OCI-LY1 (cell line): Measurements from ENCODE around the gene PRKCA.
"Not testable (repeated sequence)": the region's sequence is repeated elsewhere in the genome, so short reads cannot be mapped to it uniquely, and the experiment has no call there.

ENCODE experiments used
- H2AFZ ChIP-seq: fragments of 200-600 bp; sonication (generic), shearing (Covaris generic); 2 replicates; pipeline ENCODE4 v1.6.0; 2014; ENCODE audit warnings: antibody characterized with exemption, mild to moderate bottlenecking, low read length
- H3F3A ChIP-seq: fragments of 200-600 bp; sonication (generic), shearing (Covaris generic); 2 replicates; pipeline ENCODE4 v1.6.0; 2014; ENCODE audit warnings: mild to moderate bottlenecking, antibody characterized with exemption, low read length, moderate library complexity; ENCODE audit not compliant: insufficient read depth
- H3K27ac ChIP-seq: fragments of 200-600 bp; sonication (generic); 2 replicates; pipeline ENCODE4 v1.5.1; 2014; ENCODE audit warnings: low read length, mixed run types, mild to moderate bottlenecking, low read depth; ENCODE audit not compliant: poor library complexity, severe bottlenecking
- H3K27me3 ChIP-seq: fragments of 200-600 bp; sonication (generic); 2 replicates; pipeline ENCODE4 v1.6.0; 2014; ENCODE audit warnings: antibody characterized with exemption, mild to moderate bottlenecking, low read length, moderate library complexity; ENCODE audit not compliant: insufficient read depth
- H3K36me3 ChIP-seq: fragments of 200-600 bp; sonication (generic); 2 replicates; pipeline ENCODE4 v1.6.1; 2014; ENCODE audit warnings: mild to moderate bottlenecking, antibody characterized with exemption, low read length, moderate library complexity, mixed read lengths; ENCODE audit not compliant: insufficient read depth
- H3K4me1 ChIP-seq: fragments of 200-600 bp; sonication (generic); 2 replicates; pipeline ENCODE4 v1.5.1; 2014; ENCODE audit warnings: mild to moderate bottlenecking, low read length, moderate library complexity; ENCODE audit not compliant: insufficient read depth, severe bottlenecking
- H3K4me2 ChIP-seq: fragments of 200-600 bp; sonication (generic), shearing (Covaris generic); 2 replicates; pipeline ENCODE4 v1.6.1; 2014; ENCODE audit warnings: low read length
- H3K4me3 ChIP-seq: fragments of 200-600 bp; sonication (generic); 2 replicates; pipeline ENCODE4 v1.5.1; 2014; ENCODE audit warnings: low read length, low read depth, mild to moderate bottlenecking, mixed read lengths; ENCODE audit not compliant: poor library complexity, severe bottlenecking
- H3K79me2 ChIP-seq: fragments of 200-600 bp; shearing (Covaris generic); 2 replicates; pipeline ENCODE4 v1.6.1; 2016; ENCODE audit warnings: mixed run types, low read length, mixed read lengths; ENCODE audit not compliant: insufficient read depth
- H3K9ac ChIP-seq: fragments of 200-600 bp; sonication (generic), shearing (Covaris generic); 2 replicates; pipeline ENCODE4 v1.6.1; 2014; ENCODE audit warnings: mild to moderate bottlenecking, low read length, mixed read lengths
- H3K9me2 ChIP-seq: fragments of 200-600 bp; sonication (generic), shearing (Covaris generic); 2 replicates; pipeline ENCODE4 v1.6.1; 2014; ENCODE audit warnings: low read depth, mild to moderate bottlenecking, low read length, mixed read lengths
- H3K9me3 ChIP-seq: fragments of 200-600 bp; shearing (Covaris generic); 2 replicates; pipeline ENCODE4 v1.6.1; 2014; ENCODE audit warnings: low read length, mixed read lengths
- H4K20me1 ChIP-seq: fragments of 200-600 bp; sonication (generic), shearing (Covaris generic); 2 replicates; pipeline ENCODE4 v1.6.0; 2016; ENCODE audit warnings: mild to moderate bottlenecking, low read length; ENCODE audit not compliant: insufficient read depth
- EZH2 ChIP-seq: fragments of 200-600 bp; sonication (generic), shearing (Covaris generic); IDR thresholded peaks from 2 replicates; pipeline ENCODE4 v1.8.0; 2017; ENCODE audit warnings: borderline replicate concordance, mixed run types, mild to moderate bottlenecking, antibody characterized with exemption, low read length, moderate library complexity, mixed read lengths
- TF ChIP-seq, protein P1 (sequence below): fragments of 200-600 bp; sonication (generic), shearing (Covaris generic); IDR thresholded peaks from 2 replicates; pipeline ENCODE4 v1.5.1; 2017; ENCODE audit warnings: mild to moderate bottlenecking, antibody characterized with exemption, low read length, moderate library complexity, mixed read lengths

The PRKCA gene

GRCh38 chr17:66474806-66475497, 172.5 kb downstream of the PRKCA start:
- Histone ChIP-seq H4K20me1 (no peaks in the 10 kb centered on the region), H2AFZ (no peak overlapping the region), H3K9ac (no peak overlapping the region), H3K27ac (no peak overlapping the region), H3K79me2 (no peaks in the 10 kb centered on the region), H3K9me2 (no peaks in the 10 kb centered on the region), H3K4me2 (no peak overlapping the region), H3K4me1 (peaks cover 36% of the 10 kb centered on the region), H3K27me3 (no peaks in the 10 kb centered on the region), H3K4me3 (no peak overlapping the region), H3K36me3 (peaks cover 5% of the 10 kb centered on the region; the same call in 1 of the 2 replicates), H3K9me3 (no peaks in the 10 kb centered on the region), H3F3A (no peaks in the 10 kb centered on the region)
- no peak for TF ChIP-seq EZH2
- TF ChIP-seq, protein P1, sequence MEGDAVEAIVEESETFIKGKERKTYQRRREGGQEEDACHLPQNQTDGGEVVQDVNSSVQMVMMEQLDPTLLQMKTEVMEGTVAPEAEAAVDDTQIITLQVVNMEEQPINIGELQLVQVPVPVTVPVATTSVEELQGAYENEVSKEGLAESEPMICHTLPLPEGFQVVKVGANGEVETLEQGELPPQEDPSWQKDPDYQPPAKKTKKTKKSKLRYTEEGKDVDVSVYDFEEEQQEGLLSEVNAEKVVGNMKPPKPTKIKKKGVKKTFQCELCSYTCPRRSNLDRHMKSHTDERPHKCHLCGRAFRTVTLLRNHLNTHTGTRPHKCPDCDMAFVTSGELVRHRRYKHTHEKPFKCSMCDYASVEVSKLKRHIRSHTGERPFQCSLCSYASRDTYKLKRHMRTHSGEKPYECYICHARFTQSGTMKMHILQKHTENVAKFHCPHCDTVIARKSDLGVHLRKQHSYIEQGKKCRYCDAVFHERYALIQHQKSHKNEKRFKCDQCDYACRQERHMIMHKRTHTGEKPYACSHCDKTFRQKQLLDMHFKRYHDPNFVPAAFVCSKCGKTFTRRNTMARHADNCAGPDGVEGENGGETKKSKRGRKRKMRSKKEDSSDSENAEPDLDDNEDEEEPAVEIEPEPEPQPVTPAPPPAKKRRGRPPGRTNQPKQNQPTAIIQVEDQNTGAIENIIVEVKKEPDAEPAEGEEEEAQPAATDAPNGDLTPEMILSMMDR = no peak

DNA sequence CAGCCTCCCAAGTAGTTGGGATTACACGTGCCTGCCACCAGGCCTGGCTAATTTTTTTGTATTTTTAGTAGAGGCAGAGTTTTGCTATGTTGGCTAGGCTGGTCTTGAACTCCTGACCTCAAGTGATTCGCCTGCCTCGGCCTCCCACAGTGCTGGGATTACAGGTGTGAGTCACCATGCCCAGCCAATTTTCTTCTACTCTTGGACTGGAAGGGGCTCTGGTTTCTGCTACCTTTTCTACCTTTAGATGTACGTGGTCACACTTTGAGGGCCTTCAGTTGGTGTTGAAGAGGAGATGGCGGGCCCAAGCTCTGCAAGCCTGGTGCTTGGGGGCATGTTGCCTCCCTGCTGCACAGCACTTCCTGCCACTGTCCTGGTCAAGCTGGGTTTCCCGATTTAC, 173.6 kb downstream of the PRKCA start:
- no peaks in the 10 kb centered on the region for H3K9me2 ChIP-seq
- H4K20me1 ChIP-seq = no peaks in the 10 kb centered on the region
- H3K27me3 ChIP-seq = no peaks in the 10 kb centered on the region
- TF ChIP-seq, protein P1 = no peak
- no peak for TF ChIP-seq EZH2
- H2AFZ ChIP-seq = no peak overlapping the region
- H3K9me3 ChIP-seq = no peaks in the 10 kb centered on the region
- H3K27ac ChIP-seq = no peak overlapping the region
- peaks cover 5% of the 10 kb centered on the region; the same call in 1 of the 2 replicates for H3K36me3 ChIP-seq
- no peak overlapping the region for H3K4me3 ChIP-seq
- H3K9ac ChIP-seq = no peak overlapping the region
- H3F3A ChIP-seq = no peaks in the 10 kb centered on the region
- H3K4me2 ChIP-seq = no peak overlapping the region
- no peaks in the 10 kb centered on the region for H3K79me2 ChIP-seq
- H3K4me1 ChIP-seq = peaks cover 36% of the 10 kb centered on the region

DNA sequence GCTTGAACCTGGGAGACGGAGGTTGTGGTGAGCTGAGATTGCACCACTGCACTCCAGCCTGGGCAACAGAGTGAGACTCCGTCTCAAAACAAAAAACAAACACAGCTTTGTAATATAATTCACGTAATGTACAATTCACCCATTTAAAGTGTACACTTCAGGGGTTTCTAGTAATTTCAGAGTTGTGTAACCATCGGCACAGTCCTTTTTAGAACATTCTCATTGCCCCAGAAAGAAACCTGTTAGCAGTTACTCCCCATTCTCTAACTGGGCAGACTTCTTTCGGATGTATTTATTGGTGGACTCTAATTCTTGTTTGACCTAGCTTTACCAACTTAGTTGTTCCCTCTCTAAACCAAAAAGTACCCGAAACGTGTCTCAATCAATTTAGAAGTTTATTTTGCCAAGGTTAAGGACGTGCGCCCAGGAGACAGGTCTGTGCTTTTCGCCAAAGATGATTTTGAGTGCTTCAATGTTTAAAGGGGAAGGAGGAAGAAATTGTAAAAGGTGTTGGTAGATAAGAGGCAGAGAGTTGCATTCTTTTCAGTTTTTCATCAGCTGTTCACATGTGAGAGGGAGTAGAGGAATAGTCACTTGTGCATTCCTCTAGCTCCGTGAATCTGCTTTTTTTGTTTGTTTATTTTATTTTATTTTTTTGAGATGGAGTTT, 175.3 kb downstream of the PRKCA start:
- Histone ChIP-seq H3K9me2 (no peaks in the 10 kb centered on the region), H3K4me1 (peaks cover 20% of the 10 kb centered on the region), H3K4me3 (no peak overlapping the region), H2AFZ (no peak overlapping the region), H3F3A (no peaks in the 10 kb centered on the region), H3K9ac (no peak overlapping the region), H3K27me3 (no peaks in the 10 kb centered on the region), H3K79me2 (no peaks in the 10 kb centered on the region), H3K36me3 (peaks cover 5% of the 10 kb centered on the region; the same call in 1 of the 2 replicates), H4K20me1 (no peaks in the 10 kb centered on the region), H3K9me3 (no peaks in the 10 kb centered on the region), H3K27ac (no peak overlapping the region), H3K4me2 (no peak overlapping the region)
- TF ChIP-seq, protein P1 = no peak
- no peak for TF ChIP-seq EZH2

DNA sequence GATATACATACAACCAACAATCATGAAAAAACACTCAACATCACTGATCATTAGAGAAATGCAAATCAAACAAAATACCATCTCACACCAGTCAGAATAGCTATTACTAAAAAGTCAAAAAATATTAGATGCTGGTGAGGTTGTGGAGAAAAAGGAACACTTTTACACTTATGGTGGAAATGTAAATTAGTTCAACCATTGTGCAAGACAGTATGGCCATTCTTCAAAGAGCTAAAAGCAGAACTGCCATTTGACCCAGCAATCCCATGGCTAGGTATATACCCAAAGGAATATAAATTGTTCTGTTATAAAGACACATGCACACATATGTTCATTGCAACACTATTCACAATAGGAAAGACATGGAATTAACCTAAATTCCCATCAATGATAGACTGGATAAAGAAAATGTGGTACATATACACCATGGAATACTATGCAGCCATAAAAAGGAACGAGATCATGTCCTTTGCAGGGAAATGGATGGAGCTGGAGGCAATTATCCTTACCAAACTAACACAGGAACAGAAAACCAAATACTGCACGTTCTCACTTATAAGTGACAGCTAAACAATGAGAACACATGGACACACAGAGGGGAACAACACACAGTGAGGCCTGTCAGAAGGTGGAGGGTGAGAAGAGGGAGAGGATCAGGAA, 176.9 kb downstream of the PRKCA start:
- H3K4me1 ChIP-seq = peaks cover 26% of the 10 kb centered on the region
- not testable (repeated sequence) for H3K79me2 ChIP-seq, H3K36me3 ChIP-seq

More for the DNA sequence above, 176.9 kb downstream of the PRKCA start:
- not testable (repeated sequence) for H3K9me2 ChIP-seq, H4K20me1 ChIP-seq, H3K27me3 ChIP-seq, H3K27ac ChIP-seq, H3K9ac ChIP-seq, H3K4me3 ChIP-seq, H3K9me3 ChIP-seq, H3K4me2 ChIP-seq, H2AFZ ChIP-seq, H3F3A ChIP-seq
